Tibial nerve (tissue), 4 donors: ENCODE data around the gene ADCY4.

Source experiments
- CTCF ChIP-seq, 5 experiments: fragments of 200-600 bp in 3 of 5; fragments of 450-650 bp in 2 of 5; sonication (generic) in 3 of 5; IDR thresholded peaks; one replicate each; pipeline ENCODE4 v1.5.1; 2016 to 2019; ENCODE audit warnings: antibody characterized with exemption in 5 of 5, mild to moderate bottlenecking in 3 of 5, moderate library complexity in 2 of 5
- EP300 ChIP-seq, 2 donors: sonication (generic); formaldehyde crosslinking; IDR thresholded peaks; one replicate each; pipeline ENCODE4 v1.6.1; 2017; ENCODE audit warnings: antibody characterized with exemption in 2 of 2, mild to moderate bottlenecking in 1 of 2
- POLR2A ChIP-seq, 2 donors: fragments of 450-650 bp; IDR thresholded peaks; one replicate each; pipeline ENCODE4 v1.6.1; 2017; ENCODE audit warnings: antibody characterized with exemption in 2 of 2, mild to moderate bottlenecking in 2 of 2, moderate library complexity in 2 of 2

- TF ChIP-seq POLR2A (IDR thresholded peaks at IDR 0.05) (no peak), CTCF (IDR thresholded peaks at IDR 0.05) (no peak), EP300 (IDR thresholded peaks at IDR 0.05) (no peak)
Measured at GRCh38 chr14:24311837-24312615, 22.8 kb downstream of the ADCY4 start.
